GM21447 (cell line): ENCODE results near the gene BLOC1S3.

ENCODE experiments used
- ATAC-seq: cut with Tn5 transposase; IDR thresholded peaks from one replicate; pipeline ENCODE4 v1.9.1; 2021; ENCODE audit not compliant: unreplicated experiment

Gene BLOC1S3

DNA sequence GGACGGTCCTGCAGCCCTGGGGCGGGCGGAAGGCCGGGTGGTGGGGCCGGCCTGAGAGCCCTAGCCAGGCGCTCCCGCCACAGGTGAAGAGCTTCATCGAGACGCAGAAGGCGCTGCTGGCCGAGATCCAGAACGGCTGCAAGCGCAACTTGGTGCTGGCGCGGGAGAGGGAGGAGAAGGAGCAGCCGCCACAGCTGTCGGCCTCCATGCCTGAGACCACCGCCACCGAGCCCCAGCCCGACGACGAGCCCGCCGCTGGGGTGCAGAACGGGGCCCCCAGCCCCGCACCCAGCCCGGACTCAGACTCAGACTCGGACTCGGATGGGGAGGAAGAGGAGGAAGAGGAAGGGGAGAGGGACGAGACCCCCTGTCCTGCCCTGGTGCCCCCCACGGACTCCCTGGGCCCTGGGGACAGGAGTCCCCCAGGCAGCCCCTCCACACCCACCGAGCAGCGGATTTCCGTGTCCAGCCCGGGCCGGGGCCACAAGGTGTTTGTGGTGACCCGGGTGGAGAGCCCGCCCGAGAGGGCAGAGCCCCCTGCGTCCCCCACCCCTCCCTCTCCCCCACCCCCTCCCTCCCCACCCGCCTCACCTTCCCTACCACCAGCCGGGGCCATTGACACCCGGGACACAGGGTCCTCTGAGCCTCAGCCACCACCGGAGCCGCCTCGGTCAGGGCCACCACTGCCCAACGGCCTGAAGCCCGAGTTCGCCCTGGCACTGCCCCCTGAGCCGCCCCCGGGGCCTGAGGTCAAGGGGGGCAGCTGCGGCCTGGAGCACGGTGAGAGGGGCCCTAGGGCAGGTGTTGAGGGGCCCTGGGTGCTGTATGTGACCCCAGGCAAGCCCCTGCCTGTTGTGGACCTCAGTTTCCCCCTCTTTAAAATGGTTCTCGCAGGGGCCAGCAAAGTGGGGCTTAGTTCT, 33.1 kb upstream of the BLOC1S3 start:
- no peak for ATAC-seq

DNA sequence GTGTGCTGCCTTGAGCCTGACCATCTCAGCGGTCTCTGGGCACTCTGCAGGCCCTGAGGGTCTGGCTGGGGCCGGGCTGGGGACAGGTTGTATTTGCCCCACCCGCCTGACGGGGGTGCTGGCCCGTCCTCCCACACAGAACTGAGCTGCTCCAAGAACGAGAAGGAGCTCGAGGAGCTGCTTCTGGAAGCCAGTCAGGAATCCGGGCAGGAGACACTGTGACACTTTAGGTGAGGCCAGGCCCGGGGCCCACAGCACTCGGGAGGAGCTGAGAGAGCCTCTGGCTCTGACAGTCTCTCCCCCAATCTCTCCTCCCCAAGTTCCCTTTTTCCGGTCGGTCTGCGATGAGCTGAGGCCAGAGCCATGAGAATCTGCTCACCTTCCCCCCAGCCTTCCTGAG, 32.3 kb upstream of the BLOC1S3 start:
- ATAC-seq: no peak

DNA sequence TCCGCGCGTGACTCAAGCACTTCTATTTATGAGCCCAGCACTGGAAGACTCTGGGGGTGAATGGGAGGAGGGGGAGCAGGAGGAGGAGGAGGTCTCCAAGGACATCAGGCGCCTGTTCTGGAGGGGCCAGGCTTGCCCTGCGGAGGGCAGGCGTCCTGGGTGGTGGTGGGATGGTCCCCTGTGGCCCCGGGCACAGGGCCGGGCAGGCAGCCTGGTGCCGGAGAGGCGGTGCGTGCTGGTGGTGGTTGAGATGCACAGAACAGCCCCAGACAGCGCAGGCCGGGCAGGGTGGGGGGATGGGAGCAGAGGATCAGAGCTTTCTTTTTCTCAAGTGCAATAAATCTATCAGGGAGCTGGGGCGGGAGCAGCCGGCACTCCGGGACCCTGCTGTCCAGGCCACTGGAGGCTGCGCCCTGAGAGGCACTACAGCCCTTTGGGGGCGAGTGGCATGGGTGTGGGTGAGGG, 31.8 kb upstream of the BLOC1S3 start:
- no peak for ATAC-seq

GRCh38 chr19:45147835-45148676, 30.5 kb upstream of the BLOC1S3 start:
- no peak for ATAC-seq

GRCh38 chr19:45149129-45149528, 29.5 kb upstream of the BLOC1S3 start:
- ATAC-seq: no peak

- ATAC-seq: no peak
Measured at GRCh38 chr19:45150180-45150579, 28.4 kb upstream of the BLOC1S3 start.

- ATAC-seq: no peak
Measured at GRCh38 chr19:45150751-45151281, 27.8 kb upstream of the BLOC1S3 start.

GRCh38 chr19:45151320-45151719, 27.3 kb upstream of the BLOC1S3 start:
- ATAC-seq: no peak

- no peak for ATAC-seq
Measured at GRCh38 chr19:45151821-45152503, 26.6 kb upstream of the BLOC1S3 start.

- ATAC-seq: no peak
Measured at GRCh38 chr19:45152504-45153338, 25.9 kb upstream of the BLOC1S3 start.

DNA sequence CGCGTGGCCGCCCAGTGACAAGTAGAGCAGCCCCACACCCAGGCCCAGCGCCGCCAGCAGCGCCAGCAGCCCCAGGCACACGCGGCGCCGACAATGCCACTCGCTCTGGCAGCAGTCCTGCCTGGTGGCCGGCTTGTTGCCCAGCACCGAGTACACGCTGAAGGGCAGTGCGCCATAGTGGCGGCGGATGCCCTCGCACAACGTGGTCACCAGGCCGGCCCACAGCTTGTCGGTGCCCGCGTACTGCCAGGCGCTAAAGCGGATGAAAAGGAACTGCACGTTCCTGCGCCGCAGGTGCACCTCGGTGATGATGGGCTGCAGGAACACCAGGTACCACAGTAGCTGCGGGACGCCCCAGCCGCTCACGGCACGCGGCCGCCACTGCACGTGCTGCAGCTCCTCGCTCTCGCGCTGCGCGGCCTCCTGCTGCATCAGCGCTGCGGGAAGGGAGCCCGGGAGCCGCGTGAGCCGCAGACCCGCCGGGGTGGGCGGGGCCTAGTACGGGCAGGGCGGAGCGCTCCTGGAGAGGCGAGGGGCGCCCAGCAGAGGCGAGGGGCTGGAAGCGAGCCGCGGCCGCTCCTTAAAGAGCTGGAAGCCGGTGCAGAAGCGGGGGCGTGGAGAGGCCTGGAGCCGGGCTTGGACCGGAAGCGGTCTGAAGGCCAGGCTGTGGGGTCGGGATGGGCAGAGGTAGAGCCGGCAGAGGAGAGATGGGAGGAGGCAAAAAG, 25.1 kb upstream of the BLOC1S3 start:
- no peak for ATAC-seq

DNA sequence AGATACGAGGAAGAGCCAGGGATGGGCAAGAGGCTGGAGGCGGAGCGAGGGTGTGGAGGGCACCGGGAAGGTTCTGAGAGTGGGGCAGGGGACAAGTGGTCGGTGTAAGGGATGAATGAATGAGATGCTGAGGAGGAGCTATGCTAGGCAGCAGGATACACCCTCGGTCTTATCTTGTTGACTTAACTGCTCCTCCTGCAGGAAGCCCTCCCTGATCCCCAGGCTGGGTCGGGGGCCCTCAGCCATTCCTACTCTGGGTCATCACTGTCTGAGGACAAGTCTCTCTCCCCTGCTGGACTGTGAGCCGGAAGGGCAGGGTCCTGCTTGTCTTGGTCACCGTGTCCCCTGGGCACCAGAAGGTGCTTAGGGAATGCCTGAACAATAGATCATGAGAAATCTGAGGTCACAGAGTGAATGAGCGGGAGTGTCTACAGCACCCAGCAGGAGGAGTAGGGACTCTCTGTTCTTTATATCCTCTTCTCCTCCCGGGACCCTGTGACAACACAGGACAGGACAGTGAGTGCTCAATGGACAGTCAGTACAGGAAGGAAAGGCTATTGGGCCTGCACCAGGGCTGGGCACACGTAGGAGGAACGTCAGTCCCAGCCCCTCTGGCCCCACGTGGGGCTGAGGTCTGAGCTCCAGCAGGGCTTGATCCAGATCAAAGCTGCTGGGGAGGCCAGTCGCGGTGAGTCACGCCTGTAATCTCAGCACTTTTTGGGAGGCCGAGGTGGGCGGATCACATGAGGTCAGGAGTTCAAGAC, 24.3 kb upstream of the BLOC1S3 start:
- ATAC-seq: no peak

- ATAC-seq: no peak
Measured at GRCh38 chr19:45156011-45156630, 22.5 kb upstream of the BLOC1S3 start.

GRCh38 chr19:45156751-45157150, 21.8 kb upstream of the BLOC1S3 start:
- ATAC-seq: no peak

DNA sequence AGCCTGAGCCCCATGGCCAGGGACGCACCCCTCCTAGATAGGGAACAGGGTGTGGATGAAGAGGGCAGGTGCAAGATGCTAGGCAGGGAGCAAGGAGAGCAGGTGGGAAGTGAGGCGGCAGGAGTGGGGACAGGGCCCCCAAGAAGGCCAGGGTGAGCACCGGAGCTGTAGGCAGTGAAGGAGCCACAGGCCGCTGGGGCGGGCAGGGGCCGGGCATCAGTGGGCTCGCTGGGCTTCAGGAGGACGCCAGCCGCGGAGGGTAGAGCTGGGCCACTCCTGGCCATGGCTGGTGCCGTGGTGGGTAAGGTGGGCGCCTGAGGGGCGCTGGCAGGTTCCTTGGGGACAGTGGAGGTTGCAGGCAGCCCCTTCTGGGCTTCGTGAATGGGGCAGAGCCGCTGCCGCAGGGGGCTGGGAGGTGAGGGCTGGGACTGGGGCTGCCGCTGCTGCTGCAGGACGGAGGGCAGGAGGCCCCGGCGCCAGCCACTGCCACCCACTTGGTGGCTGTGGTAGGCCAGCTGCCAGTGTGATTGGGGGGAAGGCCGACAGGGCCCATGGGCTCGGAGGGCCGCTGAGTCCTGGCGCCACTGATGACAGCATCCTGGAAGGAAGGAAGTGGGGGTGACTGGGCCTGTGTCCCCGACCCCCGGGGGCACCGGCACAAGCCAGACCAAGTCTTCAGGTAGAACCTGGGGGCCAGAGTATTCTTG, 19.9 kb upstream of the BLOC1S3 start:
- no peak for ATAC-seq

GRCh38 chr19:45159210-45159970, 19.2 kb upstream of the BLOC1S3 start:
- no peak for ATAC-seq

GRCh38 chr19:45159971-45160324, 18.6 kb upstream of the BLOC1S3 start:
- ATAC-seq: no peak
